Measurements from ENCODE around the gene TAAR9. TPM values are rescaled to one million over a fixed set of nuclear protein-coding genes. Genes with fewer than 3 reads are reported as not detected.

The TAAR9 gene
- total RNA-seq, 1 donor from 2014 or later, result not detected

GRCh38 chr6:132584698-132585097 lies 46.6 kb downstream of the TAAR9 start:
- no peak for DNase-seq (ENCODE audit: extremely low read depth, low read depth, low spot score)

DNA sequence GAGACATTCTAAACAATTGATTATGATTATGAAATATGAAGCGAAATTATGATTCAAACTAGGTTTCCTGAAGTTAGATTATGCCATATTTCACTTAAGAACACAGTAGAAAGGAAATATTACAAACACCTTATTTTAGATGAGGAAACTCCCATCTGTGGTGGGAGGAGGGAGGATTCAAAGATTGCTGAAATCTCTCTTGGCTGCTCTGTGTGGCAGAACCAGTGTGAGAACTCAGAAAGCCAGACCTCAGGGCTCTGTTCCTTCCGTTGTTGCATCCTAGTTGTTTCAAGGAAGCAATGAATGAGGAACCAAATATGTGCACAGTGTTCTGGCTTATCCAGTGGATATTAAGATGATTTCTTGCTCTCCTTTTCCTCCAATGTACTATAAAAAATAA lies 49.3 kb downstream of the TAAR9 start:
- no peak for DNase-seq (ENCODE audit: extremely low read depth, low read depth, low spot score)

Other genes starting within 250 kb of the TAAR9 start
- gene MOXD1, start 136.8 kb upstream of the TAAR9 start, total RNA-seq, result 5.5 and 7.5 TPM in 2 replicates
- 27.5 and 30.0 TPM in 2 replicates for gene STX7, start 25.2 kb upstream of the TAAR9 start, total RNA-seq
- not detected in 2 replicates for gene TAAR8, start 14.4 kb downstream of the TAAR9 start, total RNA-seq
- not detected in 2 replicates for gene TAAR6, start 32.0 kb downstream of the TAAR9 start, total RNA-seq
- not detected in 2 replicates for gene TAAR5, start 51.5 kb downstream of the TAAR9 start, total RNA-seq
- gene TAAR2, start 86.0 kb downstream of the TAAR9 start, total RNA-seq, result not detected in 2 replicates
- not detected in 2 replicates for gene TAAR1, start 120.9 kb downstream of the TAAR9 start, total RNA-seq
- 0.06 and 0.19 TPM in 2 replicates for gene VNN1, start 175.8 kb downstream of the TAAR9 start, total RNA-seq
- gene VNN2, start 219.6 kb downstream of the TAAR9 start, total RNA-seq, result 1.1 TPM in 1 of 2 replicates, not detected in the other